ENCODE measurements around the gene EEF2.
"Not testable (repeated sequence)": the region's sequence is repeated elsewhere in the genome, so short reads cannot be mapped to it uniquely, and the experiment has no call there.

GRCh38 chr19:3998667-3999412 lies 13.6 kb upstream of the EEF2 start:
- not testable (repeated sequence) for TF ChIP-seq POLR2A (IDR thresholded peaks at IDR 0.05); CTCF (IDR thresholded peaks at IDR 0.05); POLR2AphosphoS5 (IDR thresholded peaks at IDR 0.05; ENCODE audit: insufficient read depth in 1 of 2, low read depth in 1 of 2)

Data from vagina (tissue), 2 donors.